ENCODE results near the gene JAKMIP3.

Gene JAKMIP3

DNA sequence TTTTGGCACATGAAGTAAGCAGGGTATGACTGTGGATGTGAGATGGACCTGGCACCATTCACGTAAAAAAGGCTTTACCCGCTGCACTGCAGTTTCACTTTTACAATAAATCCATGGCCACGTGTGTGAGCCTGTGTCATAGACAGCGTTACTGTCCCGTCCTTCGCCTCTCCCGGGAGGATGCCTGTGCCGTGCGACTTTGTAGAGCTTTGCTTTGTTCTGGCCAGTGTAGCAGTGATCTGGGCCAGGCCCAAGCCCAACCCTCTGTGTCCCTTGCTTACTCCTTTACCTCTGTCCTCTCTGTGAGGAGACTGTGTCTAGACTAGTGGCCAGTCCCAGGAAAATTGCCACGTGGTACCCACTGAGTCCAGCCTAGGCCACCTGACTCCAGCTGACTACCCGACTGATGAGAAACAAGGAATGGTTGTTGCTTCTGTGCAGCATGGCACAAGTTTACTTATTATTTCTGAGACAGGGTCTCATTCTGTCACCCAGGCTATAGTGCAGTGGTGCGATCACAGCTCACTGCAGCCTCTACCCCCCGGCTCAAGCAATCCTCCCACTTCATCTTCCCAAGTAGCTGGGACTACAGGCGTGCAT, 48.1 kb downstream of the JAKMIP3 start:
- Histone ChIP-seq H3K9ac (no peak overlapping the region), H3K9me3 (no peaks in the 10 kb centered on the region), H3K27ac (no peak overlapping the region), H3K4me1 (peaks cover 39% of the 10 kb centered on the region), H3K4me3 (no peak overlapping the region), H3K4me2 (no peak overlapping the region), H3K36me3 (no peaks in the 10 kb centered on the region), H4K20me1 (no peaks in the 10 kb centered on the region), H3K27me3 (no peaks in the 10 kb centered on the region)
- TF ChIP-seq Cebpa-rat (IDR thresholded peaks at IDR 0.05): no peak

GRCh38 chr10:132114953-132115520, 49.3 kb downstream of the JAKMIP3 start:
- Histone ChIP-seq H3K4me1 (peaks cover 41% of the 10 kb centered on the region), H3K27me3 (no peaks in the 10 kb centered on the region)

More at GRCh38 chr10:132114953-132115520, 49.3 kb downstream of the JAKMIP3 start:
- H3K27ac ChIP-seq: no peak overlapping the region
- H3K4me2 ChIP-seq: no peak overlapping the region
- no peak for TF ChIP-seq Cebpa-rat (IDR thresholded peaks at IDR 0.05)
- no peaks in the 10 kb centered on the region for H4K20me1 ChIP-seq
- no peak overlapping the region for H3K4me3 ChIP-seq
- no peak overlapping the region for H3K9ac ChIP-seq
- no peaks in the 10 kb centered on the region for H3K36me3 ChIP-seq
- no peaks in the 10 kb centered on the region for H3K9me3 ChIP-seq
